Glomerular visceral epithelial cell (primary cell): ENCODE measurements around the gene BCKDHB.
"Not testable (repeated sequence)": the region's sequence is repeated elsewhere in the genome, so short reads cannot be mapped to it uniquely, and the experiment has no call there.

Source experiments
- DNase-seq: peaks from one replicate; pipeline ENCODE4 v3.0.0-alpha.2; 2016; ENCODE audit errors: extremely low spot score

Gene BCKDHB

DNA sequence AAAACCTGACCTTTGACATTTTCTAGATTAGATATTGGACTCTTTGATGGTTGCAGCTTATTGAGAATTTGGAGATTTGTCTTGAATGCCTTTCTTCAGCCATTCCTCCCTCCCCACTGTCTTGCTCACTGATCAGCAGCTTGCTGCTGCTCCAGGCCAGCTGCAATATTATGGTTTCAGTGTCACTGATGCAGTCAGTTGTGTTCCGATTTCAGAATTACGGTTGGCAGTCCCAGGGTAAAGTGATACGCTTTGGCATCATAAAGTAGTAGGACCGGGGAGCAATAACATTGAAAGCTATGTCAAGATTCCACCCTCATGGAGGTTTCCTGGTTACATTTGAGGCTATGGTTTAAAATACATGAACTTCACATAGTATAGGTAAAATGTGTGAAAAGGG, 152.6 kb downstream of the BCKDHB start:
- DNase-seq: no peak

DNA sequence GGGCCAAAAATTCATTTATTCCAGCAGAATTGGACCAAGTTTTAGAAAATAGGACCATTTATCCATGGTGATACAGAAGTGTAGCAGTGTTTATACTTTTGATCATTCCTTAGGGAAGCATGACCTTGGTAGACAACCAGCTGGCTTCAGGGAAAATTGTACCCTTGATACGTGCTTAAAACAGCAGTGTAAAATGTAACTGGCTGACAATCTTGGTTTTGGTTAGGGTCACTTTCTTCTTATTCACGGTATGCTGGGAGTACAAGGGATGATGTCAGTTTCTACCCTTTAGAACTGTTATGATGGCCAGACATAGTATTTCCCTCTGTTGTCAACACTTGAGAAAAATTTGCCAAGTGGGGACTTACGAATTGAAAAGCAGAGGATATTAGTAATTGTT, 157.1 kb downstream of the BCKDHB start:
- no peak for DNase-seq

- no peak for DNase-seq
These were observed 162.6 kb downstream of the BCKDHB start for GRCh38 chr6:80268865-80269730.

DNA sequence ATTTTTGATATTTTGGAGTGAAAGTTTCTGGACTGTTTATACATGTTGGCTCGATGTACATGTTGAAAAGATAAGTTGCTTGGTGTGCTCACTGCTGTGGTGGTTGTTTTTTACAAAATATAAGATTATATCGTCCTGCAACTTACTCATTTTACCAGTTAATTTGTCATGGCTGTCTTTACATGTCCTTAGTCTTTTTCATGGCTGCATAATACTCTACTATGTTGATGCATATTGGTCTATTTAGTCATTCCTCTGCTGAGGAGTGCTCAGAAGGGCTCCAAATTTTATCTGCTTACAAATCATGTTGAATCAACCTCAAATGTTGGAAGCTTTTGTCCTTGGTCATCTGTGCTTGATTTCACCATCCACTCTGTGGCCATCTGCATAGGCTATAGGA, 164.6 kb downstream of the BCKDHB start:
- DNase-seq: no peak

GRCh38 chr6:80272988-80273387, 166.5 kb downstream of the BCKDHB start:
- DNase-seq: no peak

GRCh38 chr6:80276861-80277260, 170.4 kb downstream of the BCKDHB start:
- no peak for DNase-seq

DNA sequence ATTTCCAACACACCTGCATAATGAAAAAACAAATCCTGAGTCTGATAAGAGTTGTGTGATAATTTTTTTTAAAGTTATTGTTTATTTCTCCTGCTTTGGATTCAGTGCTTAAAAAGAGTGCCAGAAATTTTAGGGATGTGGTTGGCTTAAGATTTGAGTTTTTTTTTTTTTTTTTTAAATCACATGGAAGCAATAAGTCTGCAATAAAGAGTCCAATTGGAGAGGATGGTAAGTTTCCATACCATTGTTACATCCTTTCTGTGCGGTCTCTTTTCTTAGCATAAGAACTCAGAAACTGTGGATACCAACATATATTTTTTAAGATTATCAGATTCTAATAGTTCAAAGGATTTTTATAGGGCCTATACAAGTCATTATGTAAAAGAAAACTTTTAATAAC, 171.0 kb downstream of the BCKDHB start:
- no peak for DNase-seq

DNA sequence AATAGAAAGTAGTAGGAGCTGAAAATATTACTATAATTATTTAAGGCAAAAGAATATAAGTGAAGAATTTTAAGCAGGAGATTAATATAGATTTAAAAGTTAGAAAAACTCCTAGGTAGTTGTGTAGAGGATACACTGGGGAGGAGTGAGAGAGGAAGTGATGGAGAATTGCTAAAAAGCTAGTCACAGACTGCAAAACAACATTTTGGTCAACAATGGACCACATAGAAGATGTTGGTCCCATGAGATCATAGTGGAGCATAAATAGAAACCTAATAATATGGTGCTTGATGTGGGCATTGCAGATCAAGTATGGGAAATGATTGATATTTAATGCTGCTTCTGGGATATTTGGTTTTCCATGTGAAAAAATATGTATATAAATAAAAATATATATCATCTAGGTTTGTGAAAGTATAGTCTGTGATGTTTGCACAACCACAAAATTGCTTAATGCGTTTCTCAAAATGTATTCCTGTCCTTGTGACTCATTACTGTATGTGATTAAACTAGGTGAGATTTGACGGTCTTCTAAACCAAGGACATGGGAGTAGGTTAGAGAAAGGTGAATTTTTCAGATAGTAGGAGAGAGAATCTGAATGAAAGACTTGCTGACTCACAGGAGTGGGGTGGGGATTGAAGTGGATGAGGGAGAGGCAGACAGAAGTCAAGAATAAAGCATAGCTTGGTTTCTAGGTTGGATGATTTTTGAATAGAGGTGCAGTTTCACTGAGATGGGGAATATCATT, 174.0 kb downstream of the BCKDHB start:
- no peak for DNase-seq

DNA sequence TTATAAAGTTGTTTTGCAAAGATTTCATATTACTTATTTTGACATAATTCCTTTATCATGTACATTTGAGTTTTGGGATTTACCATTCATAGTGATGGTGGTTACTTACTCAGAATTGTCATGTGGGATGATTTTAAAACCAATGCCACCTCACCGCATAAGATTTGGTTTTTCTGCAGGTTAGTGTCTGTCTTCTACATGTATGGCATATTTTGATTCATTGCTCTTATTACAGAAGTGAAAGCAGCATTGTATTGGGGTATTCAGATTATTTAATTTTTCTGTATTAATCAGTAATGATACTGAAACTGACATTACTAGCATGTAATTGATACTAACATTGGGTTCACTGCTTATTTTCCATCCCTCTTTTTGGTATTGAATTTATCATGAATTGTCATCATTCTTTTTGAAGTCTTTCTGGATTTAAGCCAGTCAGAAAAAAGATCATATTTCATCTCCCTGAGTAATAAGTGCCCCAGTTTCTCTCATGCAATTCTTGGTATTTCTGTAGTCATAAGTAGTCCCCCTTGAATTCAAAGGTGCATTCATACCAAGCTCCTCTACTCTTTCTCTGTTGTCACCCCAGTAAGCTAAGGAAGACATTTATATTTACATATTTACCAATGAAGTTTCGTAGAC, 176.6 kb downstream of the BCKDHB start:
- DNase-seq: no peak

- DNase-seq: no peak
These were observed 180.6 kb downstream of the BCKDHB start for GRCh38 chr6:80287112-80287511.

DNA sequence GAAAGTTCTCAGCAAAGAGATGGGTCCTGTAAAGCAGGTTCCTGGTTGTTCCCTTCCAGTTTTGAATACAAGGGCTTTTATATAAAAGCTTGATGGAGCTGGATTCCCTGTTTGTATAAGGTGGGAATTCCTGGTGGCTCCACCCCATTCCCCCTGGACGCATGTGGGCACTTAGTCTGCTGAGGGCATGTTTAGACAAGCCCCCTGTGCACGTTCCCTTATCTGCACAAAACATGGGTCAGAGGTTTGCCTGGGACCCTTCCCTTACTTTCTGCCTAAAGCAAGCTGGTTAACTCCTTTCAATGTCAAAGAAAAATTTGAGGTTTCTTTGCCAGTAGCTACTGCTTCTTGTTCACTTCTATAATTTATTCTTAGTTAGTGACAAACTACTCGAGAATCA, 181.1 kb downstream of the BCKDHB start:
- no peak for DNase-seq

GRCh38 chr6:80289727-80290126, 183.3 kb downstream of the BCKDHB start:
- no peak for DNase-seq

GRCh38 chr6:80294531-80294930, 188.1 kb downstream of the BCKDHB start:
- not testable (repeated sequence) for DNase-seq

DNA sequence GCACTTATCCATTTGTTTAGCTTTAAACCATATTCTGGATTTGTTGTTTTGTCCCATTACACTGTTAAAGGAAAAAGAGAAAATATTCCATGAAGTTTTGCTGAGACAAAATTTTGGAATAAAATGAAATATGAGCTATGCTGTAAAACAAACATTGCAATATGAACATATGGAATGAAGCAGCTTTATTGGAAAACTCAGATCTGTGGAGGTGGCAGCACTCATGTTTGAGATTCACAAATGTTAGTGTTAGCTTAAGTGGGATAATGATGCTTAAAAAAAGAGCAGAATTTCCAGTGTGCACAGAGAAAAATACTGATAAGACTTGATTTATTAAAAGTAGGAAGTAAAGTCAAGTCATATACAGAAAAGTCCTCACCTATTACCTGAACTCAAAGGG, 196.2 kb downstream of the BCKDHB start:
- no peak for DNase-seq

DNA sequence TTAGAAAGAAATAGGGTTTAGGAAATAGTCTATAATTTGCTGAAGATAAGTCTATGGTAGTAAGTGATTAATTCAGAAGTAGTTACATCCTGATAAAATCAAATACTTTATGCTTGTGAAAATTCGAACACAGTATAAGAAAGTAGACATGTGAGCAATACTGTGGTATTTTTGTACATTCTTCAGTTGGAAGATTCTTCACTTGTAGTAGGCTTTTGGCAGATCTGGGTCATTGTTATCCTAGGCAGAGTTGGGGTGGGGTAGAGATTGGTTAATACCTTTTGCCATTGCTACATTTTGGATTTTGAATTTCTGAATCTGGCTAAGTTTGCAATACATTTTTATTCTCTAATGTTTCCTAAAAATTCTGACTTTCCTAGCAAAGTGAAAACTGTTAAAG, 197.5 kb downstream of the BCKDHB start:
- DNase-seq: no peak

GRCh38 chr6:80314531-80314930, 208.1 kb downstream of the BCKDHB start:
- no peak for DNase-seq

GRCh38 chr6:80316686-80317231, 210.3 kb downstream of the BCKDHB start:
- no peak for DNase-seq

- no peak for DNase-seq
These were observed 212.7 kb downstream of the BCKDHB start for GRCh38 chr6:80319196-80319595.

DNA sequence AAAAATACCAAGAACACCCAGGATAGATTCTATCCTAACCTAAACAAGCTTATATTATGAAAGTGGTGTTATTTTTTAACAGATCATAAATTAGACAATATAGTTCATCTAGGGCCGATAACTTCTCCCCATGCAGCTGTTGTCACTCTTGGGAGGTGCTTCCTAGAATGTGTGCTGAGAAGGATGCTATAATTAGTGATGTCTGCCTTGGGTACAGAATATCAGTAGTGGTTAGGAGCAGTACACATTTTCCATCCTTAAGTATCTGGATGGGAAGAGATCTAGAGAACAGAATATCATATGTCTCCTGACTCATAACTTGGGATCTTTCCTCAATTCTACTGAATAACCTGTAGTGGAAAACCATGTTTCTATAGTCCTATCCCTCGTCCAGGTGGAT, 214.5 kb downstream of the BCKDHB start:
- DNase-seq: no peak

DNA sequence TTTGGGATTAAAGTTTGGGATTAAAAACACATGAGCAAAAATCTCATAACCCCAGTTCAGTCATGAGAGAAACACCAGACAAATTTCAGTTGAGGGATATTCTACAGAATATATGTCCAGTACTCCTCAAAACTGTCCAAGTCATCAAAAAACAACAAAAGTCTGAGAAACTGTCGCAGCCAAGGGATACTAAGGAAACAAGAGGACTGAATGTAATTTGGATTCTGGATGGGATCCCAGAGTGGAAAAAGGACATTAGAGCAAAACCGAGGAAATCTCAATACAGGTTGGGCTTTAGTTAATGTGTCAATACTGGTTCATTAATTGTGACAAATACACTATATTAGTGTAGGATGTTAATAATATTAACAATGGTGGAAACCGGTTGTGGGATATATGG, 219.3 kb downstream of the BCKDHB start:
- no peak for DNase-seq

- no peak for DNase-seq
These were observed 222.2 kb downstream of the BCKDHB start for GRCh38 chr6:80328652-80329051.

GRCh38 chr6:80329496-80329895, 223.0 kb downstream of the BCKDHB start:
- DNase-seq: no peak
